GM18505 (cell line): ENCODE results near the gene CDKN1B.

Experiments used
- ATAC-seq: cut with Tn5 transposase; IDR thresholded peaks from one replicate; pipeline ENCODE4 v1.9.1; 2021; ENCODE audit not compliant: unreplicated experiment
- POLR2A ChIP-seq: IDR thresholded peaks from 4 replicates; pipeline ENCODE4 v1.6.1; 2011; ENCODE audit warnings: borderline replicate concordance; ENCODE audit not compliant: insufficient read depth, insufficient read length; ENCODE audit errors: extremely low read depth

The CDKN1B gene

DNA sequence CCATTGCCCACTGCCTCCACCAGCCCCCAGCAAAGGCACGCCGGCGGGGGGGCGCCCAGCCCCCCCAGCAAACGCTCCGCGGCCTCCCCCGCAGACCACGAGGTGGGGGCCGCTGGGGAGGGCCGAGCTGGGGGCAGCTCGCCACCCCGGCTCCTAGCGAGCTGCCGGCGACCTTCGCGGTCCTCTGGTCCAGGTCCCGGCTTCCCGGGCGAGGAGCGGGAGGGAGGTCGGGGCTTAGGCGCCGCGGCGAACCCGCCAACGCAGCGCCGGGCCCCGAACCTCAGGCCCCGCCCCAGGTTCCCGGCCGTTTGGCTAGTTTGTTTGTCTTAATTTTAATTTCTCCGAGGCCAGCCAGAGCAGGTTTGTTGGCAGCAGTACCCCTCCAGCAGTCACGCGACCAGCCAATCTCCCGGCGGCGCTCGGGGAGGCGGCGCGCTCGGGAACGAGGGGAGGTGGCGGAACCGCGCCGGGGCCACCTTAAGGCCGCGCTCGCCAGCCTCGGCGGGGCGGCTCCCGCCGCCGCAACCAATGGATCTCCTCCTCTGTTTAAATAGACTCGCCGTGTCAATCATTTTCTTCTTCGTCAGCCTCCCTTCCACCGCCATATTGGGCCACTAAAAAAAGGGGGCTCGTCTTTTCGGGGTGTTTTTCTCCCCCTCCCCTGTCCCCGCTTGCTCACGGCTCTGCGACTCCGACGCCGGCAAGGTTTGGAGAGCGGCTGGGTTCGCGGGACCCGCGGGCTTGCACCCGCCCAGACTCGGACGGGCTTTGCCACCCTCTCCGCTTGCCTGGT is at the start of gene CDKN1B:
TSS of gene CDKN1B (plus strand) at position 576 of the 793 bp plus-strand sequence. CDS start 472 bp downstream, outside the sequence.
- ATAC-seq = peak; percentile 59
- peak; percentile 84 for TF ChIP-seq POLR2A

DNA sequence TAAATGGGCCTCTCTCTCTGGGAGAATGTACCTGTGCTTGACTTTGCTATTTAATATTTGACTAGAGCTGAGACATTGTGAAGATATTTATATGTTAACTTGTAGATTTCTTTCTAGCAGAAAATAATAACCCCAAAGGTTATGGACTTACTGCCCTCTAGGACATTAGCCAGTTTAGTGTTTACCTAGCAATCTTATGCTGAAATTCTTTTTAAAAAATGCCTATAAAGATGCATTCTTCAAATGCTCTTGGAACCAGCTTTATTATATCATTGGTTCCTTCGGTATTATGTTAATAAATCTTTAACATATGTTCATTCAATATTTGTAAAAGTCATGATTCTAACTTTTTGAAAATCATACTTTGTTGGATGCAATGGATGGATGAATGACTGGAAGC is 49.2 kb upstream of the CDKN1B start:
- no peak for TF ChIP-seq POLR2A
- ATAC-seq = no peak

DNA sequence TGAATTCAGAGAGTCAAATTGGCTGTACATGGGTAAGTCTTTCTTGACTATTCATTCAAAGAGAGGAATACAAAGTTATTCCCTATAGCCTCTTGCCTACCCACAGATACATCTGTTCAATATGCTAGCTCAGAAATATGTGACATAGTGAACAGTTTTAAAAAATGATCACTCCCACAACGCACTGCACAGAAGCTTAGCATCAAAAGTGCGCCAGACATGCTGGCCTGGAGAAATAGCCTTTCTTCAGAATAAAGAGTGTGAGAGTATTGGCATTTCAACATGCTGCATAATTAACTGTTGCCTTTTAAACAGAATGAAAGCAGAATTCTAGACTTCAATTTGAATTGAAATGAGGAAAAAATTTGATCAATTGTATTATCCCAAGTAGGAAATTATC is 48.1 kb upstream of the CDKN1B start:
- TF ChIP-seq POLR2A = no peak
- no peak for ATAC-seq

DNA sequence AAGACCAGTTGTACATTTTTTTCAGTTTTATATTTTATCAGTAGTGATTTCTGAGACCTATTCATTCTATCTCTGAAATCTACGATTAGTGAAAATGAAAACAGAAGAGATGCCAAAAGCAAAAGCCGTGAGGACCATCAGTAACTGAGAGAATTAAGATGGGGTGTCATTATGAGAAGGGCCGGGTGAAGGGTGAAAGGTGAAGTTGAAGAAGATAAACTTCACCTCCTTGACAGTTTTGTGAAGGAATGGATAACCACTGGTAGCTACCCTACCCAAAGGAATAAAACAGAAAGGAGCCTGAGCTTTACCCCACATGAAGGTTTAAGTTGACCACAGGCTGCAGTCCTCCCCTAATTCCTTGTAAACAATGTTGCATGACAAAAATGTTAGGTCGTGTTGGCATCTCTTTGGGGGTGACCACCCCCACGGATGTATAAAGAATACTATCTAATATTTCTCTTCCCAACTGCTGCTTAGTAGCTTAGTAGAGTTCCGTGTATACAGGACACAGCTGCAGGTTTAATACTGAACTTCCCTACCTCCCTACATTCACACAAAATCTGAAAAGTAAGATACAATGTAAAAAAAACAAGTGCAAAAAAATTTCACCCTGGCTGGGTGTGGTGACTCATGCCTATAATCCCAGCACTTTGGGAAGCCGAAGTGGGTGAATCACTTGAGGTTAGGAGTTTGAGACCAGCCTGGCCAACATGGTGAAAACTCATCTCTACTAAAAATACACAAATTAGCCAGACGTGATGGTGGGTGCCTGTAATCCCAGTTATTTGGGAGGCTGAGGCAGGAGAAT is 45.1 kb upstream of the CDKN1B start:
- TF ChIP-seq POLR2A = no peak
- ATAC-seq = no peak

DNA sequence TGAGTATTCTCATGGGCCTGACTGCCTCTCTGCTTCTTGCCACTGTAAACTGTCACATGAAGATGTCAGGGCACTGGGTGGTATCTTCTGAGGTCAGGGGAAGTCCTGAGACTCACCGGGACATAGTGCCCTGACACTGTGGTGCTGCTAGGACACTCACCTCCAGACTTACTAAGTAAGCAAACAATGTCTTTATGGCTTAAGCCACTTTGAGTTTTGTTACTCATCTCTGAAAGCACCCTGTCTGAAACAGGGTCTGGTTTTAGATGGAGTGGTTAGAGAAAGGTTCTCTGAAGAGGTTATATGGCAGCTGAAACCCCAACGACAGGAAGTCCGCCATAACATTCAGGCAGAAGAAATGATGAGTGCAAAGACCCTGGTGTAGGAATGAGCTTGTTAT is 43.9 kb upstream of the CDKN1B start:
- no peak for ATAC-seq
- no peak for TF ChIP-seq POLR2A

DNA sequence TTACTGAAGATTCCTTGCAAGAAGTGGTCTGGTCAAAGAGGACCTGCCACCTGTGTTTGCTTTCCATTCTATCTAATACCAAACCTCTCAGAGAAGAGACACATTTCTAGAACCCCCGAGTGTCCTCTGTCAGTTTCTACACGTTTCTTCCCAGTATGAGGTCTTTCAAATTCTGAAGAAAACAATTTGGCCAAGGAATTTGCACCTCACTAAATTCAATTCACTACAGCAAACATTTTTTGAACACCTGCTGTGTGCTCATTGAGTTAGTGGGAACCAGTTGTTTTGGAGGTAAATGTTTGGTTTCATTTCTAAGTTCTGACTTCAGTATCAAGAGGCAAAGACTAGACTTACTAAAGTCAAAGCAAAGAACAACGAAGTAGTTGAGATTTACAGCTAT is 40.6 kb upstream of the CDKN1B start:
- no peak for ATAC-seq
- no peak for TF ChIP-seq POLR2A

DNA sequence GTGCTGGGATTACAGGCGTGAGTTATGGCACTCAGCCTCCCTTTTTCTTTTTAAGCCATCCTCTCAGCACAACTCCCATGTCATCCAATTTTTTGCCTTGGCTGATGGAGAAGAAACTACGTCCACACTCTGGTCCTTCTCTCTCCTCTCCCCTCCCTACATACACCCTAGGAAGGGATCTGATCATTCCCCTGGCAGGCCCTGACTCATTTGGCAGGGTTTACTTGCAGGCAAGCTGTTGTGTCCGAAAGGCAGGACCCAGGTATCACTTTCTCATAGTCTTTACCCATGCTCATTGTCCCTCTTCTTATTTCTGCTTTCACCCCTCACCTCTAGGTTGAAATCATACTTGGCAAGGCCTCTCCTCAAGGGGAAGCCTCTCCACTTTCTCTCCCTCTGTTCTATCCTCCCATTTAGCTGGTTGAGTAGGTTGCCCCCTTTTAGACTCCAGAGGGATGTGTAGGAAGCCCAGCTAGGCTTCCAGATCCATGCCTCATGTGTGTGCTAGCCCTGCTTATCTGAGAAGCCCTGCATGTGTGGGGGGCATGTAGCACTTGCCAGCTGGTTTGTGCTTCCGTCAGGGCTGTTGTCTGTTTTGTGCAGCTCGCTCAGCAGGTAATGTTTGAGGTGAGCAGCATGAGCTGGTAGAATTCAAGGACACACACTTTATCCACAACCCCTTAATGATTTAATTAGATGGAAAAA is 36.0 kb upstream of the CDKN1B start:
- no peak for TF ChIP-seq POLR2A
- no peak for ATAC-seq

DNA sequence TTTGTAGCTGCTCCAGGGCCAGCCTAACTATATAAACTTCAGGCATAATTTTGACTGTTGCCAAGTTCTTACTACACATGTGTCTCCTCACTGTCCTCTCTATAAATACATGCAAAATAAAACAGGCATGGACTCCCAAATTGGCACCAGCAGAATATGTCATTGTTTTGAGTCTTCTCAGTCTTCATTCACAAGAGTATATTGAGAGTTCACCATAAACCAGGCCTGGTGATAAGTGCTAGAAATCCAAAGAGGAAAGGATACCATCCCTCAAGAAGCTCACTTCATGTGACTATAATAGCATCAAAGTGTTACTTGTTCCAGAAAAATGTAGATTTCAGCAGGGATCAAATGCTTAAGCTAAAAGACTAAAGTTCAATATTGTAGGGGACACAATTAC is 34.9 kb upstream of the CDKN1B start:
- no peak for TF ChIP-seq POLR2A
- no peak for ATAC-seq

DNA sequence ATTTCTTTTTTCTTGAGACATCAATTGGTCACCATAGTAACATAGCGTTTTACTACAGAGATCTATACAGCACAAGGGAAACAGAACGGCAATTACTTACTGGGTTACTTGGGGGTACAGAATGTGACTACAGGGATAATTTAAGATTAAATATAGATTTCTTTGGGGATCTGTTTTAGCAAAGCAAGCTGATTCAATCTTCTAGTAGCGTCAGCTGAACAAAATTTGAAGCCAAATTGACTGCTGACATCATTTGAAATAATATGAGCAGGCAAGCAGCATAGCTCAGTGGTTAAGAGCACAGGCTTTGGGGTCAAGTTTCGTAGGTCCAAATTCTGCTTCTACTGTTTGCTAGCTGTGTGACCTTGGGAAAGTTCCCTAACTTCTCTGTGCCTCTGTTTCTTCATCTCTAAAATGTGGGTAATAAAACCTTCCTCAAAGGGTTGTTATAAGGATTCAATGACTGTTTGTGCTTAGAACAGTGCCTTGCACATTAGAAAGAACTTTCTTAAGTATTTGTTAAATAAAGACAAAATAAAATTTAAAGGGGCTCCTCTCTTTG is 34.0 kb upstream of the CDKN1B start:
- no peak for TF ChIP-seq POLR2A
- ATAC-seq = no peak

DNA sequence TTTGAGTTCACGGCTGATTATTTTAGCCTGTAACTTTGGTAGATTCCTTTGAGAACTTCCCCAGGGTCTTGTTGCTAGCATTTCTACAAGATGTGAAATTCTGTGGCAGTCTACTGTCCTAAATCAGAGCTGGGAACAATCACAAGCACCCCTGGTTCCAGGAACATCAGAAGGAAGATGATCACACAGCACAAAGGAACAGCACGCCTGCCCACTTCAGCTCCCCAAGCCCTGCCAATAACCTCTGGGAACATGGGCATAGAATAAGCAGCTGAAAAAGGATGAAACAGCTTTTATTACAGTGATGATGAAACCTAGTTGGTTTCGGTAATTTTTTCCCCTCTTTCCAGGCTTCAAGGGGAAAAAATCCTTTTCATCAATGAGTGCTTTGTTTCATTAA is 33.4 kb upstream of the CDKN1B start:
- TF ChIP-seq POLR2A = no peak
- ATAC-seq = no peak

DNA sequence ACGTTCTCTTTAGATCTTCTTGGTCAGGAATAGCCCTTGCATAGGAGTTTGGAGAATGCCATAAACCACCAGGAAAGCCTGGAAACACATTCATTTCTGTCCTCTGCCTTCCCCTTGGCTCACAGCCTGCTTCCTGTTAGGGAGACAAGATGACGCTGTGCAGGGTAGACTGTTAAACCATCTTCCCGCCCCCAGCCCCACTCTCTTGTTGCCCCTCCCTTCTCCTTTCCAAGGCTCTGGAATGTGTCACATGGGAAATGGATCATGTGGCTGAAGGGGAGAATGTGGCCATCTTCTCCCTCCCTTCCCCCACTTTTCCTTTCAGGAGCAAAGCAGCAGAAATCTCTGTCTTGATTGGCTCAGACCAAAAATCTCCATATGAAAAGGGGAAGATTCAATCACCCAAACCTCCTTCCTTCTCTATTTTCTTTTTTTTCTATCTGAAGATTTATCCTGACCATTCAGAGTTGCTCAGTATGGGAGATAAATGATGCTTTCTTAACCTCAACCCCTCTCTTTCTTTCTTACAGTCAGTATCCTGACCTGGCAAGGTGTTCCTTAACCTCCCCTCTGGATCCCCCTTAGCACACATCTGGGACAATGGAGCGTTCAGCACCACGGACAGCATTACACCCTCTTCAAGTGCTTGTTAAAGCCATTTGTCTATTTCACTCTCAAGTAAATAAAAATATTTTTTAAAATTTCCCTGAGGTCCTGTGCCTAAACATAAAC is 32.6 kb upstream of the CDKN1B start:
- TF ChIP-seq POLR2A = no peak
- no peak for ATAC-seq

DNA sequence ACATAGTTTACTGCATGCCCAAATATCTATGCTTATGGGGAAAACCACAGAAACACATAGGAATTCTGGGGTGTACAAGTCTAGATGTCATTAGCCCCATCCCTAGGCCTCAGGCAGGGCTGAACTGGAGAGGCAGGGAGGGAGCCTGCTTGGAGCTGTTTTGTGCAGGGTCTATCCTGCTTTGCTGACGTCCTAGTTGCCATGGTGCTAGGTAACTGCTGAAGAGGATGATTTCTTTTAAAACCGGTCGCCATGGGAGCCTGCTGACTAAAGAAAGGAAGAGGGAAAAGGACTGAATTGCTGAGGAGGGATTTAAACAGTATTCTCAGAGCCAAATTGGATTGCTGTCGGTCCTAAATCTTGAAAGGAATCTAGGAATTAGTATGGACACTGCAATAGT is 31.9 kb upstream of the CDKN1B start:
- TF ChIP-seq POLR2A = no peak
- ATAC-seq = no peak
